Measurements from ENCODE around the gene HLA-DMA.

Gene HLA-DMA

DNA sequence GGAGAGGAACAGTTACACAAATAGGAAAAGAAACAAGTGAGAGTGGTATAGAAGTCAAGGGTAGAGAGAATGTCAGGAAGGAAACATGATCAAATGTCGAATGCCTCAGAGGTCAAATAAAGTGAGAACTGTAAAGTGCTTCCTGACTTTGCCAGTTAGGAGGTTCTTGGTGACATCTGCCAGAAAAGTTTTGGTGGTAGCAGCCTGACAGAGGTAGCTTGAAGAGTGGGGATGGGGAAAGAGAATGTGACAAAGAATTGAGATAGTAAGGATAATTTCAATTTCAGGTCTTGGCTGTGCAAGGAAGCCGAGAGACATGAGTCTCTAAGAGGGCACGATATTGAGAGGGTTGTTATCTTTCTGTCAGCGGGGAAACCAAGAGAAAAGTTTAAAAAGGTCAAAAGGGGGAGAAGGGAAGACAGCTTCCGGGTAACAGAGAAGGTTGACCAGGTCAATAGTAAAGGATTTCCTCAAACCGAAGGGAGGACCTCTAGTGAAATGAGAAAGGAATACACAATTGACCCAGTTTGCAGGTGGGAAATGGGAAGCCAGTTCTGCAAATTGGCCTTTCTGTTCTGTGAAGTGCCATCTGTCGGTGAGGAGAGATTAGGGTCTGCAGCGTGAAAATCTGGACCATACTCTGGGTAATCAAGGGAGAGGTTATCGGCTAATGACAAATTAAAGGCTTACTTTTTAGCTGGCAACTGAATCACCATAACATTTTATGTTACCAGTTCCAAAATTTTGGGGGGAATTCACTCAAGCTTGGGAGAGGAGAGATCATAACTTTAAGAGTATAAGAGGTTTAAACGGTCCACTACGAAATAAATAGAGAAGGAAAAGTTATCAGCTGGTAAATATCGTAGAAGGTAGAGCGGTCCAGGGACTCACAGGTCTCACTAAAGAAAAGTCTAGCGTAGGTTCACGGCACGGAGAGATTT is 14.5 kb upstream of the HLA-DMA start:
- peak overlapping the region; percentile 100 for H3K27ac ChIP-seq (ENCODE audit: low read length)
- H3K36me3 ChIP-seq (ENCODE audit: control insufficient read depth, low read depth, low read length) = peaks cover 3% of the 10 kb centered on the region
- H3K27me3 ChIP-seq (ENCODE audit: control insufficient read depth, insufficient read depth, low read length) = no peaks in the 10 kb centered on the region
- H3K4me3 ChIP-seq (ENCODE audit: low read length) = peak overlapping the region; percentile 89
- H3K9ac ChIP-seq (ENCODE audit: low read length) = peak overlapping the region; percentile 98
- no peaks in the 10 kb centered on the region for H3K9me3 ChIP-seq (ENCODE audit: control insufficient read depth, low read depth, low read length)
- peaks cover 6% of the 10 kb centered on the region for H3K4me1 ChIP-seq (ENCODE audit: control insufficient read depth, low read depth, low read length)

DNA sequence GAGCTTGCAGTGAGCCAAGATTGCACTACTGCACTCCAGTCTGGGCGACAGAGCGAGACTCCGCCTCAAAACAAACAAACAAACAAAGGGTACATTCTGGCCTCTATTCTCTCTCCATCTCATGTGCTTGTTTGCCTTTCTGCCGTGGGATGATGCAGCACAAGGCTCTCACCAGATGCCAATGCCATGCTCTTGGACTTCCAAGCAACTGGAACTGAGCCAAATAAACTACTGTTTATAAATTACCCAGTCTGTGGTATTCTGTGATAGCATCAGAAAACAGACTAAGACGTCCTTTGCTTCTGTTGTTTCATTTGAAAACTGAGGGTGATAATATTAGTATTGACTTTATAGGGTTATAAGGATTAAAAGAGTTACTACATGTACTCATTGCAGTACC is 11.9 kb upstream of the HLA-DMA start:
- H3K36me3 ChIP-seq (ENCODE audit: control insufficient read depth, low read depth, low read length) = no peaks in the 10 kb centered on the region
- H3K27ac ChIP-seq (ENCODE audit: low read length) = no peak overlapping the region
- H3K9ac ChIP-seq (ENCODE audit: low read length) = no peak overlapping the region

DNA sequence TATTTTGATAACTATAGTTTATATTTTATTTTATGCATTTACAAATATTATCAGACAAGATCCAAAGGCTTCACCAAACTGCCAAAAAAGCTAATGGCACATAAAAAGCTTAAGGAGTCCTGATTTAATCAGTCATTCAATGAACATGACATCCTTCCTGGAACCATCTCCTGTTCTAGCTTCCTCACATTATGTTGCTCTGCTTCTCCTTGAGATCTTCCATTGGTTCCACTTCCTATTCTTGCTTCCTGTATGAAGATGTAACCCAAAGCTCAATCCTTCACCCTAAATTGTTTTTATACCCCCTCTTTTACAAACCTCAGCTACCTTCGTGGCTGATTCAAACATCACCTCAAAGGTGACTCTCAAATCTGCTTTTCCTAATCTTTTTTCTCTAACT is 11.0 kb upstream of the HLA-DMA start:
- no peak overlapping the region for H3K9ac ChIP-seq (ENCODE audit: low read length)
- no peaks in the 10 kb centered on the region for H3K27me3 ChIP-seq (ENCODE audit: control insufficient read depth, insufficient read depth, low read length)
- H3K36me3 ChIP-seq (ENCODE audit: control insufficient read depth, low read depth, low read length) = no peaks in the 10 kb centered on the region
- peaks cover 6% of the 10 kb centered on the region for H3K4me1 ChIP-seq (ENCODE audit: control insufficient read depth, low read depth, low read length)
- no peaks in the 10 kb centered on the region for H3K9me3 ChIP-seq (ENCODE audit: control insufficient read depth, low read depth, low read length)
- no peak overlapping the region for H3K27ac ChIP-seq (ENCODE audit: low read length)
- no peak overlapping the region for H3K4me3 ChIP-seq (ENCODE audit: low read length)

More for the DNA sequence above, 11.9 kb upstream of the HLA-DMA start:
- no peak overlapping the region for H3K4me3 ChIP-seq (ENCODE audit: low read length)
- peaks cover 6% of the 10 kb centered on the region for H3K4me1 ChIP-seq (ENCODE audit: control insufficient read depth, low read depth, low read length)
- no peaks in the 10 kb centered on the region for H3K9me3 ChIP-seq (ENCODE audit: control insufficient read depth, low read depth, low read length)
- H3K27me3 ChIP-seq (ENCODE audit: control insufficient read depth, insufficient read depth, low read length) = no peaks in the 10 kb centered on the region

DNA sequence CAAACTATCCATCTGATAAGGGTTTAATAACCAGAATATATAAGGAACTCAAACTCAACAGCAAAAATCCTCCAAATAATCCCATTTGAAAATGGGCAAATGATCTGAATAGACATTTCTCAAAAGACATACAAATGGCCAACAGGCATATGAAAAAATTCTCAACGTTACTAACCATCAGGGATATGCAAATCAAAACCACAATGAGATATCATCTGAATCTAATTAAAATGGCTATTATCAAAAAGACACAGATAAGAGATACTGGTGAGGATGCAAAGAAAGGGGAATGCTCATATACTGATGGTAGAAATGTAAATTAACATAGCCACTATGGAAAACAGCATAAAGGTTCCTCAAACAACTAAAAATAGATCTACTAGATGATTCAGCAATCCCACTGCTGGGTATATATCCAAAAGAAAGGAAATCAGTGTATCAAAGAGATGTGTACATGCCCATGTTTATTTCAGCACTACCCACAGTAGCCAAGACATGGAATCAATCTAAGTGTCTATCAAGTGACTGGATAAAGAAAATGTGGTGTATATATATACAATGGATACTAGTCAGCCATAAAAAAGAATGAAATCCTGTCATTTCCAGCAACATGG is 9.4 kb upstream of the HLA-DMA start:
- Histone ChIP-seq H3K36me3 (ENCODE audit: control insufficient read depth, low read depth, low read length) (no peaks in the 10 kb centered on the region), H3K4me1 (ENCODE audit: control insufficient read depth, low read depth, low read length) (peaks cover 6% of the 10 kb centered on the region), H3K9ac (ENCODE audit: low read length) (no peak overlapping the region), H3K4me3 (ENCODE audit: low read length) (no peak overlapping the region), H3K27ac (ENCODE audit: low read length) (no peak overlapping the region), H3K9me3 (ENCODE audit: control insufficient read depth, low read depth, low read length) (no peaks in the 10 kb centered on the region), H3K27me3 (ENCODE audit: control insufficient read depth, insufficient read depth, low read length) (no peaks in the 10 kb centered on the region)

DNA sequence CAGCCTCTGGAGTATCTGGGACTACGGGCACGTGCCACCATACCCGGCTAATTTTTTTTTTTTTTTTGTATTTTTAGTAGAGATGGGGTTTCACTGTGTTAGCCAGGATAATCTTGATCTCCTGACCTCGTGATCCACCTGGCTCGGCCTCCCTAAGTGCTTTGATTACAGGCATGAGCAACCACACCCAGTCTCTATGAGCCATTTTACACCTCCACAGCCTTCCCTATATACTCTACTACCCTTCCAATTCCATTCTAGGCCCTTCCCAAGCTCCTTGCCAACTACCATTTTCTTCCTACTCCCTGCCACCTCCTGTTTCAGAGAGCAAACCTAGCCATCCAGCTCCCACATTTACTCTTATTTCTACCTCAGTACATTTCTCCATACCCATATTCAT is 7.7 kb upstream of the HLA-DMA start:
- Histone ChIP-seq H3K27me3 (ENCODE audit: control insufficient read depth, insufficient read depth, low read length) (no peaks in the 10 kb centered on the region), H3K9me3 (ENCODE audit: control insufficient read depth, low read depth, low read length) (no peaks in the 10 kb centered on the region), H3K9ac (ENCODE audit: low read length) (no peak overlapping the region), H3K4me1 (ENCODE audit: control insufficient read depth, low read depth, low read length) (no peaks in the 10 kb centered on the region), H3K36me3 (ENCODE audit: control insufficient read depth, low read depth, low read length) (no peaks in the 10 kb centered on the region), H3K27ac (ENCODE audit: low read length) (no peak overlapping the region), H3K4me3 (ENCODE audit: low read length) (no peak overlapping the region)

DNA sequence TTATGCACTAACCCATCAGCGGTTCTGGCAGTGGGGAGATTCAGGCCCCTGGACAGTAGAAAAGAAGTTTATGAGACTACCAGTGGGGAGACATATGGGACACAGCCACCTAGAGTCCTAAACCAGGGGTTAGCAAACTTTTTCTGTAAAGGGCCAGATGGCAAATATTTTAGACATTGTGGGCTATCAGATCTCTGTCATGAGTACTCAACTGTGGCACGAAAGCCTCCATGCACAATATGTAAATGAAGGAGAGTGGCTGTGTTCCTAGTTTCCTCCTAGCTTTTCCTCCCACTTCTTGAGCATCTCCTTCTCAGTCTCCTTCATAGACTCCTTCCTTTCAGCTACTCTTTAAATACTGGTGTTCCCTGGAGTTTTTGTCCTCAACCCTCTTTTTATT is 3.3 kb upstream of the HLA-DMA start:
- Histone ChIP-seq H3K9me3 (ENCODE audit: control insufficient read depth, low read depth, low read length) (no peaks in the 10 kb centered on the region), H3K27ac (ENCODE audit: low read length) (no peak overlapping the region), H3K36me3 (ENCODE audit: control insufficient read depth, low read depth, low read length) (no peaks in the 10 kb centered on the region), H3K9ac (ENCODE audit: low read length) (no peak overlapping the region), H3K27me3 (ENCODE audit: control insufficient read depth, insufficient read depth, low read length) (no peaks in the 10 kb centered on the region), H3K4me1 (ENCODE audit: control insufficient read depth, low read depth, low read length) (peaks cover 6% of the 10 kb centered on the region), H3K4me3 (ENCODE audit: low read length) (no peak overlapping the region)

DNA sequence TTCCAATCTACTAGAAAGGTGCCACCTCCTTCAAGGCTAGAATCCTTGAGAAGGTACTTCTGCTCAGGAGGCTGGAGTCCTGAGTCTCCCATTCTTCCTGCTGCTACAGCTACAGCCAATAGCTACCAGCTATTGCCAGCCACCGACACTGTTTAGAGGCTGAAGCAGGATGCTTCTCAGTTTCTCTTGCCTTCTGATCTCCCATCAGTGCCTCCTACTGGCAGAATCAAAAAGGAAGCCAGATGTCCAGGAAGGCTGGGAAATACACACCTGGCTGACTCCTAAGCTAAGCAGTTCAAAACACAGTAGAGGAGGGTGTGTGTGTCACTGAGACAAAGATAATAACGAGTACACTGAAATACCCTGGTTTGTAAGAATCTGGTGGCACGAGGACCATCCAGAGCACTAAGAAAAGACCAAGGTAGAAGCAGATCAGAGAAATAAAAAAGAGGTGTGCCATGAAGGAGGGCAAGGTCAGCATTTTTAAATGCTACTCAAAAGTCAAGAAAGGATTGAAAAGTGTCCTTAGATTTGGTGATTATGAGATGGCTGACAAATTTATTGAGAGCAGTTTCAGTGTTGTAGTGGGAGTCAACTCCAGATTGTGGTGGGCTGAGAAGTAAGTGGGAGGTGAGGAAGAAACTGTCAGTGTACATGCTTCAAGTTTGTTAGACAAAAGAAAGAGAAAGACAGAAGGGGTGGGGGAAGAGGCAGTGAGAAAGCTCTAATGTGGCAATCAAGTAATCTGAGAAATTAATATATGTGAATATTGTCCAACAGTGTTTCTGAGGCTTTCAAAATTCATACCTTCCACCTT is 2.3 kb upstream of the HLA-DMA start:
- no peak overlapping the region for H3K4me3 ChIP-seq (ENCODE audit: low read length)
- H3K4me1 ChIP-seq (ENCODE audit: control insufficient read depth, low read depth, low read length) = peaks cover 6% of the 10 kb centered on the region
- no peaks in the 10 kb centered on the region for H3K36me3 ChIP-seq (ENCODE audit: control insufficient read depth, low read depth, low read length)
- no peaks in the 10 kb centered on the region for H3K27me3 ChIP-seq (ENCODE audit: control insufficient read depth, insufficient read depth, low read length)
- no peaks in the 10 kb centered on the region for H3K9me3 ChIP-seq (ENCODE audit: control insufficient read depth, low read depth, low read length)
- no peak overlapping the region for H3K27ac ChIP-seq (ENCODE audit: low read length)
- no peak overlapping the region for H3K9ac ChIP-seq (ENCODE audit: low read length)

DNA sequence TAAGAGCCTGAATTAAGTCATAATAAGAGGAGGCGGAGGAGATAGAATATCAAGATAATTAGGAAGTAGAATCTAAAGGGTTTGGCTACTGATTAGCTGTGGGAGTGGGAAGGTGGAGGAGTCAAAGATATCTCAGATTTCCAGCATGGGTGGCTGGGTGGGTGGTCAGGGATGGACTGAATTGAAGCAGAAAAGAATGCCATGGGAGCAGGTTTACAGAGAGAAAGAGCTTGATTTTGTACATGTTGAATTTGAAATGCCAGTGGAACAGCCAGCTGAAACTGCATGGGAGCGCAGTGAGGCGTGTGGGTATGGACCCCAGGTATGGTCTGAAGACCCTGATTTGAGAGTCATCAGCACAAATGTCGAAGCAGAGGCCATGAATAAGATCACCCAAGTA is 1.4 kb upstream of the HLA-DMA start:
- H3K9ac ChIP-seq (ENCODE audit: low read length) = no peak overlapping the region
- H3K4me1 ChIP-seq (ENCODE audit: control insufficient read depth, low read depth, low read length) = peaks cover 6% of the 10 kb centered on the region
- no peaks in the 10 kb centered on the region for H3K9me3 ChIP-seq (ENCODE audit: control insufficient read depth, low read depth, low read length)
- no peaks in the 10 kb centered on the region for H3K36me3 ChIP-seq (ENCODE audit: control insufficient read depth, low read depth, low read length)
- H3K27me3 ChIP-seq (ENCODE audit: control insufficient read depth, insufficient read depth, low read length) = no peaks in the 10 kb centered on the region
- H3K4me3 ChIP-seq (ENCODE audit: low read length) = no peak overlapping the region
- no peak overlapping the region for H3K27ac ChIP-seq (ENCODE audit: low read length)

DNA sequence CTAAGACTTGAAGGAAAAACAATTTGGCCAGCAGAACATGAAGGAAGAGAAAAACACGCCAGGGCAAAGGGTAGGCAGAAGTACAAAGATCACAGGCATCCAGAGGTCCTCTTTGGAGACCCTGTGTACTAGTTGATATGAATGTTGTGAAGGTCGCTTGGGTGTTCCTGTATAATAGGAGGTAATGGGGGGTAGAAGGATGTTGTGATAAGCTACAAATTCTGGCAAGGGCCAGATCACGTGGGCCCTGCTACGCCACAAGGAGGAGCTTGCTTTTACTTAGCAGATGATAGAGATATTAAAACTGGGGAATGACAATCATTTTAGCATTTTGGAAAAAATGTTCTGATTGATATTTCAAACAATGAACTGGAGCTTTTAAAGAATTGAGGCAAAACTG is 878 bp upstream of the HLA-DMA start:
- H3K4me1 ChIP-seq (ENCODE audit: control insufficient read depth, low read depth, low read length) = peaks cover 6% of the 10 kb centered on the region
- no peaks in the 10 kb centered on the region for H3K9me3 ChIP-seq (ENCODE audit: control insufficient read depth, low read depth, low read length)
- no peak overlapping the region for H3K4me3 ChIP-seq (ENCODE audit: low read length)
- no peaks in the 10 kb centered on the region for H3K27me3 ChIP-seq (ENCODE audit: control insufficient read depth, insufficient read depth, low read length)
- no peaks in the 10 kb centered on the region for H3K36me3 ChIP-seq (ENCODE audit: control insufficient read depth, low read depth, low read length)
- no peak overlapping the region for H3K27ac ChIP-seq (ENCODE audit: low read length)
- H3K9ac ChIP-seq (ENCODE audit: low read length) = no peak overlapping the region

DNA sequence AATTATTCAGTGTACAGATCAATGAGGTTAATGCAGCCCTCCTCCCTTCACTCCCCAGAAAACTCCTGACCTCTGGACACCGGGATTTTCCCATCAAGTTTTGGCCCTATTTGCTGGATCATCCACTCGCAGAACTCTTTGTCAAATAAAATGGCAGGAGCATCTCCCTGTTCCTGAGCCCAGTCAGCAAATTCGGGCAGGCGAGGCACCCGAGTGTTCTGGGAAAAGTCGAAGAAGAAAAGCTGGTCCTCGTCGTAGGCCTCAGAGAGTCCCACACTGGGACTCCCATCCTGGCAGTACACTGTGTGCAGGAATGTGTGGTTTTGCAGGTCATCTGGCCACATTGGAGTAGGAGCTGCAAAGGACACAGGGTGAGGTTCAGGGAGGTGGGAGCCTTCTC is 2.4 kb downstream of the HLA-DMA start:
- no peak overlapping the region for H3K4me3 ChIP-seq (ENCODE audit: low read length)
- no peaks in the 10 kb centered on the region for H3K36me3 ChIP-seq (ENCODE audit: control insufficient read depth, low read depth, low read length)
- H3K9ac ChIP-seq (ENCODE audit: low read length) = no peak overlapping the region
- peaks cover 11% of the 10 kb centered on the region for H3K4me1 ChIP-seq (ENCODE audit: control insufficient read depth, low read depth, low read length)
- H3K27ac ChIP-seq (ENCODE audit: low read length) = no peak overlapping the region
- no peaks in the 10 kb centered on the region for H3K27me3 ChIP-seq (ENCODE audit: control insufficient read depth, insufficient read depth, low read length)
- H3K9me3 ChIP-seq (ENCODE audit: control insufficient read depth, low read depth, low read length) = no peaks in the 10 kb centered on the region

DNA sequence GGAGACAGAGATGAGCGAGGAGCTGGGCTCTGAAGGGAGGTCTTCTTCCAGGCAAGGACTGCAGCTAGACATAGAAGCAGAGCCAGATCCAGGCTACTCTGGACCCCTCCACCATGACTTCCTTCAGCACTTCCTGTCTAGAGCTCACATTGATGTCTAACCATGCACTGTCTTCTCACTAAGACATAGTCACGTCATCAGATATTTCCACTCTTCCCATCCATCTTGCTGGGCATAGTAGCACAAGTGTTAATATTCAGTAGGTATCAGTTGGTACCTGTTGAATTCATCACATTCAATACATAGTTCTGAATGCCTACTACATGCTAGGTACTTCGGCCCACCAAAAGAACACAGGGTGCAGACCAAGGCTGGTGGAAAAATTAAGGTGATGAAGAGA is 2.9 kb downstream of the HLA-DMA start:
- H3K36me3 ChIP-seq (ENCODE audit: control insufficient read depth, low read depth, low read length) = no peaks in the 10 kb centered on the region
- H3K4me1 ChIP-seq (ENCODE audit: control insufficient read depth, low read depth, low read length) = peaks cover 11% of the 10 kb centered on the region
- H3K27ac ChIP-seq (ENCODE audit: low read length) = no peak overlapping the region
- H3K9me3 ChIP-seq (ENCODE audit: control insufficient read depth, low read depth, low read length) = no peaks in the 10 kb centered on the region
- H3K9ac ChIP-seq (ENCODE audit: low read length) = no peak overlapping the region
- no peak overlapping the region for H3K4me3 ChIP-seq (ENCODE audit: low read length)
- no peaks in the 10 kb centered on the region for H3K27me3 ChIP-seq (ENCODE audit: control insufficient read depth, insufficient read depth, low read length)
